Measurements from ENCODE around the gene DHX35.

- TF ChIP-seq CTCF (IDR thresholded peaks at IDR 0.05; ENCODE audit: control extremely low read depth in 1 of 3, insufficient read depth in 1 of 3, low read depth in 1 of 3, low read length in 3 of 3) (no peak), POLR2AphosphoS5 (IDR thresholded peaks at IDR 0.05; ENCODE audit: low read depth, low read length) (no peak), SUZ12 (IDR thresholded peaks at IDR 0.05; ENCODE audit: low read length) (no peak), CHD2 (IDR thresholded peaks at IDR 0.05; ENCODE audit: low read length) (no peak), RNF2 (IDR thresholded peaks at IDR 0.05; ENCODE audit: borderline replicate concordance, low read depth, low read length, missing control alignments, poor library complexity, severe bottlenecking) (no peak), POLR2A (IDR thresholded peaks at IDR 0.05; ENCODE audit: control extremely low read depth in 1 of 2, low read depth in 2 of 2, low read length in 2 of 2) (no peak), SP2 (IDR thresholded peaks at IDR 0.05; ENCODE audit: low read length) (no peak), RFX5 (IDR thresholded peaks at IDR 0.05; ENCODE audit: borderline replicate concordance, low read depth, low read length) (no peak), SIN3A (conservative IDR thresholded peaks at IDR 0.05 in 1 of 2, IDR thresholded peaks at IDR 0.05 in 1 of 2; ENCODE audit: low read depth in 1 of 2, low read length in 2 of 2) (no peak), EZH2 (IDR thresholded peaks at IDR 0.05; ENCODE audit: low read depth, low read length, severe bottlenecking) (no peak), USF2 (IDR thresholded peaks at IDR 0.05; ENCODE audit: low read length) (no peak)
These were observed 20.1 kb downstream of the DHX35 start for GRCh38 chr20:38982291-38982690.
